A673 (cell line): Measurements from ENCODE around the gene IL6R. TPM values are rescaled to one million over a fixed set of nuclear protein-coding genes. Genes with fewer than 3 reads are reported as not detected.

Source experiments
- BruUV-seq: library from RNA; stranded (reverse); fragments of 400-500 nt; replicated peaks from 2 replicates; lab custom pipeline; 2021; lab: Mats Ljungman, UMichigan
- CTCF ChIA-PET: fragments of 300-600 bp; sonication (Branson Sonifier 250); formaldehyde crosslinking; loops from one replicate; lab custom pipeline; 2022; ENCODE audit warnings: antibody characterized with exemption; lab: Charles Lee
- POLR2A ChIA-PET: fragments of 300-600 bp; sonication (Branson Sonifier 250); formaldehyde crosslinking; loops from one replicate; lab custom pipeline; 2022; ENCODE audit warnings: antibody characterized with exemption; ENCODE audit not compliant: low non-redundant PET; lab: Charles Lee
- DNase-seq: peaks from one replicate; pipeline ENCODE4 v3.0.0-alpha.2; 2015; ENCODE audit warnings: low spot score
- H3K27ac ChIP-seq: fragments of 200-600 bp; sonication (generic); 2 replicates; pipeline ENCODE4 v1.5.1; 2016; ENCODE audit warnings: mixed run types, low read depth, mild to moderate bottlenecking, mixed read lengths, antibody characterized with exemption, low read length; ENCODE audit not compliant: poor library complexity, severe bottlenecking
- H3K27me3 ChIP-seq: fragments of 200-600 bp; sonication (generic); replicated peaks from 2 replicates; pipeline ENCODE4 v1.6.1; 2017; ENCODE audit warnings: mixed run types, low read depth, mild to moderate bottlenecking, mixed read lengths, antibody characterized with exemption, low read length; ENCODE audit not compliant: insufficient read depth, poor library complexity
- H3K36me3 ChIP-seq: fragments of 200-600 bp; sonication (generic); 2 replicates; pipeline ENCODE4 v1.6.1; 2016; ENCODE audit warnings: mixed run types, mild to moderate bottlenecking, mixed read lengths, antibody characterized with exemption, low read length; ENCODE audit not compliant: insufficient read depth, poor library complexity, severe bottlenecking
- H3K4me1 ChIP-seq: fragments of 200-600 bp; sonication (generic); 2 replicates; pipeline ENCODE4 v1.6.1; 2017; ENCODE audit warnings: mixed run types, mild to moderate bottlenecking, mixed read lengths, antibody characterized with exemption, low read length; ENCODE audit not compliant: insufficient read depth, poor library complexity, severe bottlenecking
- H3K4me3 ChIP-seq: fragments of 200-600 bp; sonication (generic); 2 replicates; pipeline ENCODE4 v1.5.1; 2016; ENCODE audit warnings: low read depth, mixed run types, mild to moderate bottlenecking, mixed read lengths, low read length; ENCODE audit not compliant: poor library complexity, severe bottlenecking
- H3K9me3 ChIP-seq: fragments of 200-600 bp; sonication (generic); 2 replicates; pipeline ENCODE4 v1.6.1; 2016; ENCODE audit warnings: mixed run types, low read depth, mild to moderate bottlenecking, mixed read lengths, antibody characterized with exemption, low read length; ENCODE audit not compliant: poor library complexity, severe bottlenecking
- CTCF ChIP-seq: fragments of 300-800, 200-600 bp; sonication (generic); conservative IDR thresholded peaks from 2 replicates; pipeline ENCODE4 v1.5.1; 2017; ENCODE audit warnings: low read depth, mild to moderate bottlenecking, antibody characterized with exemption, low read length, moderate library complexity, mixed read lengths
- EZH2 ChIP-seq: fragments of 200-600 bp; sonication (generic); IDR thresholded peaks from 2 replicates; pipeline ENCODE4 v1.6.1; 2017; ENCODE audit warnings: borderline replicate concordance, low read depth, mild to moderate bottlenecking, mixed read lengths, antibody characterized with exemption, low read length; ENCODE audit not compliant: poor library complexity, severe bottlenecking
- intact Hi-C: fragments of 100-400 bp; cut with micrococcal nuclease; formaldehyde crosslinking; loops from one replicate; pipeline ENCODE4 v1.10.0; 2022; ENCODE audit not compliant: unreplicated experiment
- total RNA-seq: library from RNA; stranded (reverse); gene quantifications from 2 replicates; pipeline ENCODE4 v1.2.3, GENCODE V29; 2021

The IL6R gene
- total RNA-seq, 1 experiment from 2014 or later, result 1.9 TPM

- no peak for DNase-seq
- CTCF ChIA-PET, result no interaction called here
- POLR2A ChIA-PET, result no interaction called here
- intact Hi-C loops, result no loop called here
- TF ChIP-seq EZH2 (no peak), CTCF (no peak)
- no peaks in the 10 kb centered on the region for H3K27me3 ChIP-seq
- no peak overlapping the region for H3K4me3 ChIP-seq
- no peak overlapping the region for H3K27ac ChIP-seq
- no peaks in the 10 kb centered on the region for H3K36me3 ChIP-seq
- H3K9me3 ChIP-seq, result no peaks in the 10 kb centered on the region
- no TSS peak for BruUV-seq
- H3K4me1 ChIP-seq, result peaks cover 17% of the 10 kb centered on the region
These were observed 62.4 kb downstream of the IL6R start for GRCh38 chr1:154467434-154468102.

GRCh38 chr1:154468535-154469250 is 63.5 kb downstream of the IL6R start:
- CTCF ChIA-PET, result no interaction called here
- no TSS peak for BruUV-seq

More at GRCh38 chr1:154468535-154469250, 63.5 kb downstream of the IL6R start:
- H3K27ac ChIP-seq, result no peak overlapping the region
- no peaks in the 10 kb centered on the region for H3K36me3 ChIP-seq
- H3K4me3 ChIP-seq, result no peak overlapping the region
- POLR2A ChIA-PET, result no interaction called here
- H3K27me3 ChIP-seq, result no peaks in the 10 kb centered on the region
- no peaks in the 10 kb centered on the region for H3K9me3 ChIP-seq
- DNase-seq, result no peak
- no peak for TF ChIP-seq EZH2
- no peak for TF ChIP-seq CTCF
- peaks cover 10% of the 10 kb centered on the region for H3K4me1 ChIP-seq
- intact Hi-C loops, result no loop called here
